ENCODE data around the gene TPSAB1. TPM values are rescaled to one million over a fixed set of nuclear protein-coding genes. Genes with fewer than 3 reads are reported as not detected.

Gene TPSAB1
- total and polyA plus RNA-seq, 4 experiments from 2014 or later = not detected

- ChIA-PET POLR2A (ENCODE audit: partially characterized antibody) (no interaction called here), CTCF (ENCODE audit: partially characterized antibody) (no interaction called here)
- no peaks in the 10 kb centered on the region for H3K36me3 Mint-ChIP-seq
- H3K4me3 Mint-ChIP-seq = no peak overlapping the region
- DNase-seq = no peak
- intact Hi-C loops (cut with micrococcal nuclease) = no loop called here
- peaks cover 11% of the 10 kb centered on the region for H3K27me3 ChIP-seq (ENCODE audit: insufficient read depth, low read length)
- no peaks in the 10 kb centered on the region for H3K4me1 ChIP-seq (ENCODE audit: insufficient read depth, low read length)
- peaks cover 0 to 1% (median 0%) of the 10 kb centered on the region in 4 donors for H3K4me1 Mint-ChIP-seq
- H3K27ac ChIP-seq (ENCODE audit: low read depth, low read length) = no peak overlapping the region
- no peaks in the 10 kb centered on the region for H3K9me3 ChIP-seq (ENCODE audit: control insufficient read depth in 1 of 2, low read length in 2 of 2)
- H3K4me3 ChIP-seq (ENCODE audit: low read length in 2 of 2) = no peak overlapping the region
- H3K36me3 ChIP-seq (ENCODE audit: insufficient read depth, low read length) = no peaks in the 10 kb centered on the region
- H3K27ac Mint-ChIP-seq = no peak overlapping the region
- peaks cover 25 to 26% of the 10 kb centered on the region in 2 donors for H3K27me3 Mint-ChIP-seq
- H3K9me3 Mint-ChIP-seq = no peaks in the 10 kb centered on the region
Observed at GRCh38 chr16:1287982-1288670, 47.6 kb downstream of the TPSAB1 start.

- Mint-ChIP-seq H3K9me3 (no peaks in the 10 kb centered on the region), H3K4me3 (no peak overlapping the region), H3K27me3 (peaks cover 29 to 32% of the 10 kb centered on the region in 2 donors), H3K4me1 (peaks cover 0 to 1% (median 0%) of the 10 kb centered on the region in 4 donors), H3K27ac (no peak overlapping the region), H3K36me3 (no peaks in the 10 kb centered on the region)
- Histone ChIP-seq H3K36me3 (ENCODE audit: insufficient read depth, low read length) (no peaks in the 10 kb centered on the region), H3K4me1 (ENCODE audit: insufficient read depth, low read length) (no peaks in the 10 kb centered on the region), H3K4me3 (ENCODE audit: low read length in 2 of 2) (no peak overlapping the region), H3K27me3 (ENCODE audit: insufficient read depth, low read length) (peaks cover 14% of the 10 kb centered on the region), H3K27ac (ENCODE audit: low read depth, low read length) (no peak overlapping the region), H3K9me3 (ENCODE audit: control insufficient read depth in 1 of 2, low read length in 2 of 2) (no peaks in the 10 kb centered on the region)
- intact Hi-C loops (cut with micrococcal nuclease) = no loop called here
- POLR2A ChIA-PET (ENCODE audit: partially characterized antibody) = no interaction called here
- CTCF ChIA-PET (ENCODE audit: partially characterized antibody) = no interaction called here
- DNase-seq = no peak
Observed at GRCh38 chr16:1288813-1289476, 48.4 kb downstream of the TPSAB1 start.

- Histone ChIP-seq H3K9me3 (ENCODE audit: control insufficient read depth in 1 of 2, low read length in 2 of 2) (no peaks in the 10 kb centered on the region), H3K4me1 (ENCODE audit: insufficient read depth, low read length) (no peaks in the 10 kb centered on the region), H3K36me3 (ENCODE audit: insufficient read depth, low read length) (no peaks in the 10 kb centered on the region), H3K27ac (ENCODE audit: low read depth, low read length) (no peak overlapping the region), H3K27me3 (ENCODE audit: insufficient read depth, low read length) (peaks cover 14% of the 10 kb centered on the region), H3K4me3 (ENCODE audit: low read length in 2 of 2) (no peak overlapping the region)
- Mint-ChIP-seq H3K27me3 (peaks cover 29 to 35% of the 10 kb centered on the region in 2 donors), H3K4me1 (peaks cover 0 to 1% (median 0%) of the 10 kb centered on the region in 4 donors), H3K9me3 (no peaks in the 10 kb centered on the region), H3K27ac (no peak overlapping the region), H3K4me3 (no peak overlapping the region), H3K36me3 (no peaks in the 10 kb centered on the region)
- POLR2A ChIA-PET (ENCODE audit: partially characterized antibody) = no interaction called here
- CTCF ChIA-PET (ENCODE audit: partially characterized antibody) = no interaction called here
- DNase-seq = no peak
- intact Hi-C loops (cut with micrococcal nuclease) = no loop called here
Observed at GRCh38 chr16:1289477-1289866, 49.0 kb downstream of the TPSAB1 start.

- no peak for DNase-seq
- Histone ChIP-seq H3K36me3 (ENCODE audit: insufficient read depth, low read length) (no peaks in the 10 kb centered on the region), H3K27ac (ENCODE audit: low read depth, low read length) (no peak overlapping the region), H3K4me3 (ENCODE audit: low read length in 2 of 2) (no peak overlapping the region), H3K27me3 (ENCODE audit: insufficient read depth, low read length) (peaks cover 14% of the 10 kb centered on the region), H3K9me3 (ENCODE audit: control insufficient read depth in 1 of 2, low read length in 2 of 2) (no peaks in the 10 kb centered on the region), H3K4me1 (ENCODE audit: insufficient read depth, low read length) (no peaks in the 10 kb centered on the region)
- no peaks in the 10 kb centered on the region for H3K36me3 Mint-ChIP-seq
- POLR2A ChIA-PET (ENCODE audit: partially characterized antibody) = no interaction called here
- no peak overlapping the region for H3K4me3 Mint-ChIP-seq
- H3K9me3 Mint-ChIP-seq = no peaks in the 10 kb centered on the region
- no peak overlapping the region for H3K27ac Mint-ChIP-seq
- peaks cover 0 to 1% (median 0%) of the 10 kb centered on the region in 4 donors for H3K4me1 Mint-ChIP-seq
- CTCF ChIA-PET (ENCODE audit: partially characterized antibody) = no interaction called here
- H3K27me3 Mint-ChIP-seq = peaks cover 29 to 36% of the 10 kb centered on the region in 2 donors
- intact Hi-C loops (cut with micrococcal nuclease) = no loop called here
Observed at GRCh38 chr16:1290063-1290501, 49.6 kb downstream of the TPSAB1 start.

GRCh38 chr16:1290860-1291575, 50.5 kb downstream of the TPSAB1 start:
- intact Hi-C loops (cut with micrococcal nuclease) = no loop called here
- Histone ChIP-seq H3K36me3 (ENCODE audit: insufficient read depth, low read length) (no peaks in the 10 kb centered on the region), H3K27me3 (ENCODE audit: insufficient read depth, low read length) (peaks cover 14% of the 10 kb centered on the region), H3K4me3 (ENCODE audit: low read length in 2 of 2) (no peak overlapping the region), H3K9me3 (ENCODE audit: control insufficient read depth in 1 of 2, low read length in 2 of 2) (no peaks in the 10 kb centered on the region), H3K4me1 (ENCODE audit: insufficient read depth, low read length) (no peaks in the 10 kb centered on the region), H3K27ac (ENCODE audit: low read depth, low read length) (no peak overlapping the region)
- H3K4me1 Mint-ChIP-seq = peaks cover 0 to 1% (median 0%) of the 10 kb centered on the region in 4 donors
- POLR2A ChIA-PET (ENCODE audit: partially characterized antibody) = no interaction called here
- no peaks in the 10 kb centered on the region for H3K9me3 Mint-ChIP-seq
- DNase-seq = no peak
- peaks cover 34 to 36% of the 10 kb centered on the region in 2 donors for H3K27me3 Mint-ChIP-seq
- CTCF ChIA-PET (ENCODE audit: partially characterized antibody) = interaction anchor here (1.0 kb wide), 1 partner anchor 9 kb away, joined by 3 read pairs; no protein-coding TSS in a partner anchor
- H3K27ac Mint-ChIP-seq = no peak overlapping the region
- no peak overlapping the region for H3K4me3 Mint-ChIP-seq
- H3K36me3 Mint-ChIP-seq = no peaks in the 10 kb centered on the region

- Histone ChIP-seq H3K9me3 (ENCODE audit: control insufficient read depth in 1 of 2, low read length in 2 of 2) (no peaks in the 10 kb centered on the region), H3K27me3 (ENCODE audit: insufficient read depth, low read length) (peaks cover 14% of the 10 kb centered on the region), H3K36me3 (ENCODE audit: insufficient read depth, low read length) (no peaks in the 10 kb centered on the region), H3K27ac (ENCODE audit: low read depth, low read length) (no peak overlapping the region), H3K4me1 (ENCODE audit: insufficient read depth, low read length) (no peaks in the 10 kb centered on the region), H3K4me3 (ENCODE audit: low read length in 2 of 2) (no peak overlapping the region)
- intact Hi-C loops (cut with micrococcal nuclease) = no loop called here
- Mint-ChIP-seq H3K27ac (peak overlapping the region in 1 of 7 donors; percentile 84), H3K9me3 (no peaks in the 10 kb centered on the region), H3K27me3 (peaks cover 34 to 36% of the 10 kb centered on the region in 2 donors), H3K36me3 (no peaks in the 10 kb centered on the region), H3K4me3 (no peak overlapping the region), H3K4me1 (peaks cover 0 to 1% (median 0%) of the 10 kb centered on the region in 4 donors)
- CTCF ChIA-PET (ENCODE audit: partially characterized antibody) = interaction anchor here (1.0 kb wide), 1 partner anchor 8 kb away, joined by 3 read pairs; no protein-coding TSS in a partner anchor
- POLR2A ChIA-PET (ENCODE audit: partially characterized antibody) = no interaction called here
- DNase-seq = no peak
Observed at GRCh38 chr16:1291576-1291974, 51.1 kb downstream of the TPSAB1 start.
